Glutamatergic neuron (in vitro differentiated cells): Measurements from ENCODE around the gene RPL10A. TPM values are rescaled to one million over a fixed set of nuclear protein-coding genes. Genes with fewer than 3 reads are reported as not detected.
"Not testable (repeated sequence)": the region's sequence is repeated elsewhere in the genome, so short reads cannot be mapped to it uniquely, and the experiment has no call there.

Experiments
- DNase-seq: peaks from one replicate; pipeline ENCODE4 v3.0.0; 2022
- H3K27ac Mint-ChIP-seq: one replicate; pipeline ENCODE4 v1.8.0; 2020; ENCODE audit warnings: mild to moderate bottlenecking, mixed read lengths, inconsistent platforms; ENCODE audit not compliant: unreplicated experiment
- H3K27me3 Mint-ChIP-seq: one replicate; pipeline ENCODE4 v1.8.0; 2020; ENCODE audit warnings: mild to moderate bottlenecking, moderate library complexity, mixed read lengths, inconsistent platforms; ENCODE audit not compliant: unreplicated experiment
- H3K36me3 Mint-ChIP-seq: one replicate; pipeline ENCODE4 v1.8.0; 2020; ENCODE audit warnings: mild to moderate bottlenecking, mixed read lengths, inconsistent platforms; ENCODE audit not compliant: unreplicated experiment
- H3K4me1 Mint-ChIP-seq: one replicate; pipeline ENCODE4 v1.8.0; 2020; ENCODE audit warnings: mild to moderate bottlenecking, low read depth, mixed read lengths, inconsistent platforms; ENCODE audit not compliant: unreplicated experiment
- H3K4me3 Mint-ChIP-seq: one replicate; pipeline ENCODE4 v1.8.0; 2020; ENCODE audit warnings: mild to moderate bottlenecking, mixed read lengths, inconsistent platforms; ENCODE audit not compliant: unreplicated experiment
- H3K9me3 Mint-ChIP-seq: one replicate; pipeline ENCODE4 v1.8.0; 2020; ENCODE audit warnings: mild to moderate bottlenecking, moderate library complexity, mixed read lengths, inconsistent platforms; ENCODE audit not compliant: unreplicated experiment
- total RNA-seq: library from RNA; stranded (reverse); fragmentation: NEBNext Ultra II Directional; extraction: Animal tissue kit (Norgen Biotek cat#: 25700); gene quantifications from one replicate; pipeline ENCODE4 v1.2.1, GENCODE V29; 2021; ENCODE audit not compliant: unreplicated experiment
- TF ChIP-seq, protein P1 (sequence below): fragments of 200-600 bp; sonication (generic); IDR thresholded peaks from one replicate; pipeline ENCODE4 v1.5.0; 2021; ENCODE audit not compliant: partially characterized antibody, unreplicated experiment

The RPL10A gene
- total RNA-seq, 1 donor from 2014 or later: 690 TPM

DNA sequence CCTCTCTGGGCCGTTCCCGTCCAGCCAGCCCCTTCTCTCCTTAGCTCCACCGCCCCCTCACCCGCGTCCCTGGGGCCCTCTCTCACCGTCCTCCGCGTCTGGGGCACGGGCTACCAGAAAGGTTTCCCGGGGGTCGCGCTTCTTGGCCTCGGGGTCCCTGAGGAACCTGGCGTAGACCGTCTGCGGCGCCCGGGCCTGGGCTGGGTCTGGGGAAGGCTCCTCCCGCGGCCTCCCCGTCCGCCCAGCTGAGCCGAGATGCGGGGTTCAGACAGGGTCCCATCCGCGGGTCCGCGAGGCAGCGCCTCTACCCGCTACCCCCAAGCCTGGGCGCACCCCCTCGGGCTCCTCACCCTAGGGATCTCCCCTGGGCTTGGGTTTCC is 43.4 kb downstream of the RPL10A start:
- Mint-ChIP-seq H3K4me3 (peak overlapping the region; percentile 25), H3K36me3 (no peaks in the 10 kb centered on the region), H3K4me1 (peaks cover 9% of the 10 kb centered on the region), H3K27ac (no peak overlapping the region), H3K27me3 (peaks cover 9% of the 10 kb centered on the region), H3K9me3 (peaks cover 4% of the 10 kb centered on the region)
- no peak for DNase-seq
- TF ChIP-seq, protein P1, sequence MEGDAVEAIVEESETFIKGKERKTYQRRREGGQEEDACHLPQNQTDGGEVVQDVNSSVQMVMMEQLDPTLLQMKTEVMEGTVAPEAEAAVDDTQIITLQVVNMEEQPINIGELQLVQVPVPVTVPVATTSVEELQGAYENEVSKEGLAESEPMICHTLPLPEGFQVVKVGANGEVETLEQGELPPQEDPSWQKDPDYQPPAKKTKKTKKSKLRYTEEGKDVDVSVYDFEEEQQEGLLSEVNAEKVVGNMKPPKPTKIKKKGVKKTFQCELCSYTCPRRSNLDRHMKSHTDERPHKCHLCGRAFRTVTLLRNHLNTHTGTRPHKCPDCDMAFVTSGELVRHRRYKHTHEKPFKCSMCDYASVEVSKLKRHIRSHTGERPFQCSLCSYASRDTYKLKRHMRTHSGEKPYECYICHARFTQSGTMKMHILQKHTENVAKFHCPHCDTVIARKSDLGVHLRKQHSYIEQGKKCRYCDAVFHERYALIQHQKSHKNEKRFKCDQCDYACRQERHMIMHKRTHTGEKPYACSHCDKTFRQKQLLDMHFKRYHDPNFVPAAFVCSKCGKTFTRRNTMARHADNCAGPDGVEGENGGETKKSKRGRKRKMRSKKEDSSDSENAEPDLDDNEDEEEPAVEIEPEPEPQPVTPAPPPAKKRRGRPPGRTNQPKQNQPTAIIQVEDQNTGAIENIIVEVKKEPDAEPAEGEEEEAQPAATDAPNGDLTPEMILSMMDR: no peak

DNA sequence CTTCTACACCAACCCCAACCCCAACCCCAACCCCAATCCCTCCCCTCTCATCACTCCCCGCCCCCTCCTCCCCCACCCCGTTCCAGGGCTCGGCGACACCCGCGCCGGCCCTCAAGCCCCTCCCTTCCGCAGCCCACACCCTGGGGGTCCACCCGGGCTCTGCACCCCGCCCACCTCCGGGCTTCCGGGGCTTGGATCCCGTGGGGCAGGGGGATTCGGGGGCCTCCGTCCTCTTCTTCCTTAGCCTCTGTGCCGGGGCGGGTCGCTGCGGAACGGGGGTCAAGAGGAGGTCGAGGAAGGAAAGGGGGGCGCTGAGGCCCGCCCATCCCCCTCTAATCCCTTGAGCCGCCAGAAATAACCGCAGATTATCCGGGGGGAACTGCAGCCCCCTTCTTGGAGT is 43.8 kb downstream of the RPL10A start:
- DNase-seq: no peak
- TF ChIP-seq, protein P1: no peak
- H3K9me3 Mint-ChIP-seq: peaks cover 4% of the 10 kb centered on the region
- H3K27me3 Mint-ChIP-seq: peaks cover 7% of the 10 kb centered on the region
- no peaks in the 10 kb centered on the region for H3K36me3 Mint-ChIP-seq
- no peak overlapping the region for H3K27ac Mint-ChIP-seq
- peak overlapping the region; percentile 38 for H3K4me3 Mint-ChIP-seq
- peaks cover 9% of the 10 kb centered on the region for H3K4me1 Mint-ChIP-seq

DNA sequence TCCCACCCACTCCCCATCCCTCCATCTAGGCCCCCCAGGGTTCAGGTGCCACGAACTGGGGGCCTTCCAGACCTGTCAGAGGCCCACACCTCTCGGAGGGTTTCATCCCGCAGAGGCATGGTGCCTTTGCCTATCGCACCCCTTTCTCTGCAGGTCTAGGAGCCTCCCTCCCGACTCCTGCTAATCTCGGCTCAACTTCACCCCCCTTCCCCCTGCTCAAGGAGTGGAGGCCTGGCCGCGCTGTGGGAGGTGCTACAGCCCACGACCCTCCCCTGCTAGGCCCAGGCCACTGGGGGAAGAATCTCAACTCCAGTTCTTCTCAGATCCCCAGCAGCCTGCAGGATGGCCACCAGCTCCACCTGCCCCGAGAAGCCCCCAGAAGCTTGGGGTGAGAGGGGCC is 44.5 kb downstream of the RPL10A start, which contains the start of gene TULP1:
Gene TULP1, minus strand, starts transcription at position 157 of the 400 bp plus-strand sequence. Its CDS starts 38 bp downstream, at position 119.
- Mint-ChIP-seq H3K9me3 (peaks cover 4% of the 10 kb centered on the region), H3K4me3 (peak within 1 kb of the TSS; percentile 38), H3K36me3 (no peaks in the 10 kb centered on the region), H3K27me3 (peaks cover 7% of the 10 kb centered on the region), H3K4me1 (peaks cover 9% of the 10 kb centered on the region), H3K27ac (no peak within 1 kb of the TSS)
- TF ChIP-seq, protein P1: no peak
- no peak for DNase-seq

DNA sequence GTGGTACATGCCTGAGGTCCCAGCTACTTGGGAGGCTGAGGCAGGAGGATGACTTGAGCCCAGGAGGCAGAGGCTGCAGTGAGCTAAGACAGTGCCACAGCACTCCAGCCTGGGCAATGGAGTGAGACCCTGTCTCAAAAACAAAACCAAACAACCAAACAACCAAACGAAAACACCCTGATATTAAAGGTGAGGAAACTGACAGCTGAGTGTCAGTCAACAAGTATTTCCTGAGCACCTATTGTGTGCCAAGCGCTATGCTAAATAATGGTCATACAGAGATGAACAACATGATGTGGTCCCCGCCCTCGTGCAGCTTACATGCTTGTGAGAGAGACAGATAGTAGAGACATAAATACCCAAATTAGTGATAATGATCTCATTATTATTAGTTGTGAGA is 46.4 kb downstream of the RPL10A start:
- H3K27ac Mint-ChIP-seq: no peak overlapping the region
- TF ChIP-seq, protein P1: no peak
- DNase-seq: no peak
- no peak overlapping the region for H3K4me3 Mint-ChIP-seq
- H3K9me3 Mint-ChIP-seq: no peaks in the 10 kb centered on the region
- no peaks in the 10 kb centered on the region for H3K36me3 Mint-ChIP-seq
- peaks cover 6% of the 10 kb centered on the region for H3K4me1 Mint-ChIP-seq
- peaks cover 5% of the 10 kb centered on the region for H3K27me3 Mint-ChIP-seq

DNA sequence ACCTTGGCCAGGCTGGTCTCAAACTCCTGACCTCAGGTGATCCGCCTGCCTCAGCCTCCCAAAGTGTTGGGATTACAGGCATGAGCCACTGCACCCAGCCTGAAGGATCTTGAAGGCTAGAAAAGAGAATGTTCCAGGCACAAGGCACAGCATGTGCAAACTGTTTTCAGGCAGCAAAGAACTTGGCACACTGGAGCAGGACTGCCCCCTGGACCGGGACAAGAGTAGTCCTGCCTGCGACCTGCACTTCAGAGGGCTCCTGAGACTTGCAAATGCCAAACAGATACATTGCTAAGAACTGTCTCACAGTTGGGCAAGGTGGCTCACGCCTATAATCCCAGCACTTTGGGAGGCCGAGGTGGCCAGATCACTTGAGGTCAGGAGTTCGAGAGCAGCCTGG is 47.7 kb downstream of the RPL10A start:
- H3K4me1 Mint-ChIP-seq, H3K27ac Mint-ChIP-seq, DNase-seq, H3K4me3 Mint-ChIP-seq, H3K27me3 Mint-ChIP-seq, H3K36me3 Mint-ChIP-seq, H3K9me3 Mint-ChIP-seq: not testable (repeated sequence)
